GM15510 (cell line): ENCODE results near the gene MCM5.

Experiments used
- POLR2A ChIP-seq: IDR thresholded peaks from 3 replicates; pipeline ENCODE4 v1.6.1; 2011; ENCODE audit warnings: borderline replicate concordance; ENCODE audit not compliant: insufficient read length; ENCODE audit errors: extremely low read depth

Gene MCM5

DNA sequence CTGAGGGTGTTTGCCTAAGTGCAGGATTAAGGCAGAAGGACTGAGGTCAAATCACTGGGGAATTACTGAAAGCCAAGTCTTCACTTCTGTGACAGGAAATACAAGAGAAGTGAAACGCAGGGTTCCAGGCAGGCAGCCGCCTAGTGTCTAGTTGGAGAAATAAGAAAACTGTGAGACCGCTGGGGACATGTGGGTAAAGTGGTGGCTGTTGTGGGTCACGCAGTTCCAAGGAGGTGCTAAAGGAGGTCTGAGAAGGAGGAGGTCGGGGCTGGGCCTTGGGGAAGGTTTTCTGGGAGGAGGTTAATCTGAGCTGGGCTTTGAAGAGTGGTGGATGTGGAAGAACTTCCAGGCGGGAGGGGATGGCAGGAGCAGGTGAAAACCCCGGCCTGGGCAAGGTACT is 11.2 kb downstream of the MCM5 start:
- TF ChIP-seq POLR2A: no peak

DNA sequence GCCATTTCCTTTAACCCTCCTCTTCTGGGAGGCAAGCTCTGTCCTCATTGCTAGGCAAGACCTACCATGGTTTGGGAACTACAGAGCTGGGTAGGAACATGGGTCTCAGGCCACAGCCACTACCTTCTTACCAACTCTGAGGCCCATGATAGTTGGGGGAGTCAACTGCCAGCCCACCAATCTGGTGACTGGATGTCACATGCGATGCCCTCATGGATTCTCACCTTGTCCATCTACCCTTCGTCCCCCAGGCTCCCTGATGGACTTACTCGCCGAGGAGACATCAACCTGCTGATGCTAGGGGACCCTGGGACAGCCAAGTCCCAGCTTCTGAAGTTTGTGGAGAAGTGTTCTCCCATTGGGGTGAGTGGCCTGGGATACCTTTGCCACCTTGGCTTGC is 13.7 kb downstream of the MCM5 start:
- TF ChIP-seq POLR2A: no peak

- TF ChIP-seq POLR2A: no peak
Measured at GRCh38 chr22:35417606-35418005, 17.7 kb downstream of the MCM5 start.

- no peak for TF ChIP-seq POLR2A
Measured at GRCh38 chr22:35418088-35418487, 18.1 kb downstream of the MCM5 start.

GRCh38 chr22:35418731-35419130 is 18.8 kb downstream of the MCM5 start:
- TF ChIP-seq POLR2A: no peak

DNA sequence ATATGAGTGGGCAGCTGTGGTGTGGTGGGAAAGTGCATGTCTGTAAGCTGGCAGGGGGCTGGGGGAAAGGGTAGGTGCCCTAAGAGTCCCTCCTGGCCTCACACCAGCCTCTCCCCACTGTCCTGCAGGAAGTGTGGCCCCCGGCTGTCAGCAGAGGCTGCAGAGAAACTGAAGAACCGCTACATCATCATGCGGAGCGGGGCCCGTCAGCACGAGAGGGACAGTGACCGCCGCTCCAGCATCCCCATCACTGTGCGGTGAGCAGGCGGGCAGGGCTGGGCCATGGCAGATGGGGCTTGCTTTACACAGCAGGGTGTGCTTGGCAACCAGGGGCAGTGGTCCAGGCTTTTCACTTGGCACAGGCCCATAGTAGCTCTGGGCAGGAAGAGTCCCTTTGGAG is 19.8 kb downstream of the MCM5 start:
- no peak for TF ChIP-seq POLR2A

GRCh38 chr22:35421121-35421520 is 21.2 kb downstream of the MCM5 start:
- TF ChIP-seq POLR2A: no peak

DNA sequence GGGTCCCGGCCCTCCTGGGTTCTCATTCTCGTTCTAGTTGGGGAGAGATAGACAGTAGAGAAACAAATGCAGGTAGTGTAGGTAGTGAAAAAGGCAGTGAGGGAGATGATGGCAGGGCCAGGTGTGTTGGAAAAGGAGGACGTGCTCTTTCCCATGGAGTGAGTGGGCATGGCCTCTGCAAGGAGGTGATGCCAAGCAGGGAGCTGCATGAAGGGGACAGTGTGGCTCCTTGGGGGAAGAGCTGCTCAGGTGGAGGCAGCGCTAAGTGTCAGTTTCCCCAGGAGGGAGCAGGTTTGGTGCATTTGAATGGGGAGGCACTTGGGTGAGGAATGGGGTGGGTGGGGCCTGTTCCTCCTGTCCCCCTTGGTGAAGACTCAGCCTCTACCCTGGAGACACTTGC is 22.2 kb downstream of the MCM5 start:
- TF ChIP-seq POLR2A: no peak

DNA sequence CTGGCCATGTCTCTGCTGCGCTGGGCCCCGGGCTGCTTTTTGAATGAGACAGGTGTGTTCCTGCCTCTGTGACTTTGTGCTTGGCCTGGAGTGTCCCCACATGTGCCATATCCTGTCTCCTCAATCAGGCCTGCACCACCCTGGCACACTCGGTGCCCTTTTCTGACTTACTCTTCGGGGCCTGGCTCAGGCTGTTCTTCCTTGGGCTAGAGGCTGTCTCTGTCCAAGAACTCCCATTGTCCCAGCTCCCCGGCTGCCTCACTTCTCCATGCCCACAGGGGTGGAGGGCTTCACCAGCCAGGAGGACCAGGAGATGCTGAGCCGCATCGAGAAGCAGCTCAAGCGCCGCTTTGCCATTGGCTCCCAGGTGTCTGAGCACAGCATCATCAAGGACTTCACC is 23.0 kb downstream of the MCM5 start:
- TF ChIP-seq POLR2A: no peak

GRCh38 chr22:35424081-35424480 is 24.1 kb downstream of the MCM5 start:
- TF ChIP-seq POLR2A: no peak

DNA sequence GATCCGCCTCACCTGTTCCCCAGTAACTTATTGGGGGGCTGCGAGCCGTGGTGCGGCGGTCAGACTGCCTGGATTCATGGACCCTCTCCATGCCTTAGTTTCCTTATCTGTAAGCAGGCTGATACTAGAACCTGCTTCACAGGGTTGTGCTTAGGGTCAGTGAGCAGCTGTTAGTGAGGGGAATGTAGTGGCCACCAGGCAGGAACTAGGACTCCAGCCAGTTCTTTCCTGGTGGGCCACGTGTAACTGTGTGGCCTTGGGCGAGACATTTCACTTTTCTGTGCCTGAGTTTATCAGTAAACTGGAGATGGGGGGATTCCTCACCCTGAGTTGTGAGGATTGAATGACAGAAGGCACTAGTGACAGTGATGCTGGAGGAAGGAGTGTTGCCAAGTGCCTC is 24.8 kb downstream of the MCM5 start:
- no peak for TF ChIP-seq POLR2A

DNA sequence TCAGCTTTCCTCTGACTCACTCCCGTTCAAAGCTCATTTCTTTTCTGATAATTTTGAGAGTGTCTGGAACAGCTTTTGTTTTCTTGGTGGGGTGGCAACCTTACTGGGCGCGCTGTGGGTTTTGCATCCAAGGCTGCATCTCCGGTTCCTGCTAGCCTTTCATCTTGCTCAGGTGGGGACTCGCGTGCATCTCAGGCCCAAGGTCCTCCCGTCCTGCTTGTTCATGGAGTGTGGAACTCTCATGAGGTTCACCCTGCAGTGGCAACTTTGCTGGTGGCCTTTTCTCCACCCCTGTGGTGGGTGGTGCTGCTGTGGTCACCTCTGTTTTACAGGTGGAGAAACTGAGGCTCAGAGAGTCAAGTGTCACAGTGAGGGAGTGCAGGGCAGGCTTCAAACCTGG is 25.6 kb downstream of the MCM5 start:
- TF ChIP-seq POLR2A: no peak

- TF ChIP-seq POLR2A: no peak
Measured at GRCh38 chr22:35425971-35426800, 26.2 kb downstream of the MCM5 start.

- no peak for TF ChIP-seq POLR2A
Measured at GRCh38 chr22:35426801-35427140, 26.8 kb downstream of the MCM5 start.

DNA sequence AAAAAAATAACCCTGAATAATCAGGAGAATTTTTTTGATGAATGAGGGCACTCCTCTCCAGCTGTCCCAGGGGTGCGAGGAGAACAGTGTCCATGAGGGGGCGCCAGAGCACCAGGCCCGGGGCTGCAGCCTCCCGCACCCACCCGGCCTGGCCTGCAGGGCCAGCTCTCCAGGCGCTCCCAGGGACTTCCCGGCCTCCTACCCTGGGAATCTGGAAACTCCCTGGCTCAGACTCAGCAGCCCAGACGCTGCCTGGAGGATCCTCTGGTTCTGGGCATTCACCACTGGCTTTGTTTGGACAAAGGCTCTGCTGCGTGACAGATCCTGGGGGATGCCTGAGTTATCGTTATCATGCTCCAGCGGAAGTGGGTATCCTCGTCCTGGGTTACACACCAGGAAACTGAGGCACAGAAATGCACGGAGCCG is 31.0 kb downstream of the MCM5 start:
- no peak for TF ChIP-seq POLR2A

GRCh38 chr22:35431483-35432227 is 31.7 kb downstream of the MCM5 start:
- no peak for TF ChIP-seq POLR2A
